PC-9 (cell line): ENCODE measurements around the gene SYCN. TPM values are rescaled to one million over a fixed set of nuclear protein-coding genes. Genes with fewer than 3 reads are reported as not detected.

Source experiments
- BruUV-seq: library from RNA; stranded (reverse); fragments of 400-500 nt; replicated peaks from 2 replicates; lab custom pipeline; 2021; lab: Mats Ljungman, UMichigan
- CTCF ChIA-PET: fragments of 300-600 bp; sonication (Branson Sonifier 250); formaldehyde crosslinking; loops from one replicate; lab custom pipeline; 2022; ENCODE audit warnings: antibody characterized with exemption; lab: Charles Lee
- POLR2A ChIA-PET: fragments of 300-600 bp; sonication (Branson Sonifier 250); formaldehyde crosslinking; loops from one replicate; lab custom pipeline; 2022; ENCODE audit warnings: antibody characterized with exemption; ENCODE audit not compliant: unreplicated experiment; lab: Charles Lee
- DNase-seq, 2 experiments: peaks; one replicate each; pipeline versions ENCODE4 v3.0.0 to v3.0.0-alpha.2; 2015 to 2022; ENCODE audit warnings: mixed read lengths in 1 of 2
- H2AFZ ChIP-seq: fragments of 200-600 bp; sonication (generic); 2 replicates; pipeline ENCODE4 v1.8.1; 2017; ENCODE audit warnings: antibody characterized with exemption
- H3F3A ChIP-seq: fragments of 200-600 bp; sonication (generic); 2 replicates; pipeline ENCODE4 v1.8.1; 2017; ENCODE audit warnings: antibody characterized with exemption, mild to moderate bottlenecking, low read depth; ENCODE audit not compliant: insufficient read depth
- H3K27ac ChIP-seq: fragments of 200-600 bp; sonication (generic); 2 replicates; pipeline ENCODE4 v1.6.1; 2016; ENCODE audit warnings: mixed run types
- H3K27me3 ChIP-seq: fragments of 200-600 bp; sonication (generic); 2 replicates; pipeline ENCODE4 v1.6.1; 2016; ENCODE audit warnings: low read depth, mixed run types; ENCODE audit not compliant: insufficient read depth
- H3K36me3 ChIP-seq: fragments of 200-600 bp; sonication (generic); 2 replicates; pipeline ENCODE4 v1.6.1; 2016; ENCODE audit warnings: low read depth, mixed run types
- H3K4me1 ChIP-seq: fragments of 200-600 bp; sonication (generic); replicated peaks from 2 replicates; pipeline ENCODE4 v1.6.1; 2016; ENCODE audit warnings: mixed run types; ENCODE audit not compliant: insufficient read depth
- H3K4me2 ChIP-seq: fragments of 200-600 bp; sonication (generic); 2 replicates; pipeline ENCODE4 v1.6.1; 2017; ENCODE audit warnings: mixed run types
- H3K4me3 ChIP-seq: fragments of 200-600 bp; sonication (generic); 2 replicates; pipeline ENCODE4 v1.6.1; 2016; ENCODE audit warnings: mixed run types
- H3K79me2 ChIP-seq: fragments of 200-600 bp; sonication (generic); 2 replicates; pipeline ENCODE4 v1.6.1; 2017; ENCODE audit warnings: low read depth, mixed run types
- H3K9me2 ChIP-seq: fragments of 200-600 bp; sonication (generic); 2 replicates; pipeline ENCODE4 v1.8.1; 2017; ENCODE audit warnings: mild to moderate bottlenecking; ENCODE audit not compliant: insufficient read depth
- H3K9me3 ChIP-seq: fragments of 200-600 bp; sonication (generic); 2 replicates; pipeline ENCODE4 v1.8.1; 2016; ENCODE audit warnings: low read depth; ENCODE audit not compliant: insufficient read depth
- H4K20me1 ChIP-seq: fragments of 200-600 bp; sonication (generic); 2 replicates; pipeline ENCODE4 v1.8.1; 2017; ENCODE audit not compliant: insufficient read depth
- EZH2 ChIP-seq: fragments of 200-600 bp; sonication (generic); IDR thresholded peaks from 2 replicates; pipeline ENCODE4 v1.8.0; 2017; ENCODE audit warnings: antibody characterized with exemption, low read depth
- intact Hi-C: fragments of 100-400 bp; cut with micrococcal nuclease; formaldehyde crosslinking; loops from one replicate; pipeline ENCODE4 v1.10.0; 2022; ENCODE audit not compliant: unreplicated experiment
- total RNA-seq: library from RNA; stranded (reverse); gene quantifications from 2 replicates; pipeline ENCODE4 v1.2.3, GENCODE V29; 2021
- TF ChIP-seq, protein P1 (sequence below): fragments of 200-600 bp; sonication (generic); conservative IDR thresholded peaks from 2 replicates; pipeline ENCODE4 v1.6.1; 2017; ENCODE audit warnings: mixed run types, antibody characterized with exemption, mild to moderate bottlenecking, moderate library complexity

SYCN gene
- total RNA-seq, 1 experiment from 2014 or later: not detected

GRCh38 chr19:39170386-39171231, 33.5 kb downstream of the SYCN start:
- Histone ChIP-seq H3K36me3 (no peaks in the 10 kb centered on the region), H3K4me2 (no peak overlapping the region), H3K4me3 (no peak overlapping the region), H3K27me3 (no peaks in the 10 kb centered on the region), H3K4me1 (peaks cover 28% of the 10 kb centered on the region), H3K9me3 (no peaks in the 10 kb centered on the region), H2AFZ (no peak overlapping the region), H3K79me2 (peaks cover 17% of the 10 kb centered on the region), H3K27ac (no peak overlapping the region), H3K9me2 (no peaks in the 10 kb centered on the region), H3F3A (peaks cover 19% of the 10 kb centered on the region), H4K20me1 (peaks cover 32% of the 10 kb centered on the region; the same call in 1 of the 2 replicates)
- no TSS peak for BruUV-seq
- no peak for DNase-seq
- ChIA-PET CTCF (no interaction called here), POLR2A (no interaction called here)
- no peak for TF ChIP-seq EZH2
- TF ChIP-seq, protein P1, sequence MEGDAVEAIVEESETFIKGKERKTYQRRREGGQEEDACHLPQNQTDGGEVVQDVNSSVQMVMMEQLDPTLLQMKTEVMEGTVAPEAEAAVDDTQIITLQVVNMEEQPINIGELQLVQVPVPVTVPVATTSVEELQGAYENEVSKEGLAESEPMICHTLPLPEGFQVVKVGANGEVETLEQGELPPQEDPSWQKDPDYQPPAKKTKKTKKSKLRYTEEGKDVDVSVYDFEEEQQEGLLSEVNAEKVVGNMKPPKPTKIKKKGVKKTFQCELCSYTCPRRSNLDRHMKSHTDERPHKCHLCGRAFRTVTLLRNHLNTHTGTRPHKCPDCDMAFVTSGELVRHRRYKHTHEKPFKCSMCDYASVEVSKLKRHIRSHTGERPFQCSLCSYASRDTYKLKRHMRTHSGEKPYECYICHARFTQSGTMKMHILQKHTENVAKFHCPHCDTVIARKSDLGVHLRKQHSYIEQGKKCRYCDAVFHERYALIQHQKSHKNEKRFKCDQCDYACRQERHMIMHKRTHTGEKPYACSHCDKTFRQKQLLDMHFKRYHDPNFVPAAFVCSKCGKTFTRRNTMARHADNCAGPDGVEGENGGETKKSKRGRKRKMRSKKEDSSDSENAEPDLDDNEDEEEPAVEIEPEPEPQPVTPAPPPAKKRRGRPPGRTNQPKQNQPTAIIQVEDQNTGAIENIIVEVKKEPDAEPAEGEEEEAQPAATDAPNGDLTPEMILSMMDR: no peak
- intact Hi-C loops: no loop called here

- no peak for TF ChIP-seq EZH2
- TF ChIP-seq, protein P1: no peak
These were observed 34.8 kb downstream of the SYCN start for GRCh38 chr19:39169143-39169810.

DNA sequence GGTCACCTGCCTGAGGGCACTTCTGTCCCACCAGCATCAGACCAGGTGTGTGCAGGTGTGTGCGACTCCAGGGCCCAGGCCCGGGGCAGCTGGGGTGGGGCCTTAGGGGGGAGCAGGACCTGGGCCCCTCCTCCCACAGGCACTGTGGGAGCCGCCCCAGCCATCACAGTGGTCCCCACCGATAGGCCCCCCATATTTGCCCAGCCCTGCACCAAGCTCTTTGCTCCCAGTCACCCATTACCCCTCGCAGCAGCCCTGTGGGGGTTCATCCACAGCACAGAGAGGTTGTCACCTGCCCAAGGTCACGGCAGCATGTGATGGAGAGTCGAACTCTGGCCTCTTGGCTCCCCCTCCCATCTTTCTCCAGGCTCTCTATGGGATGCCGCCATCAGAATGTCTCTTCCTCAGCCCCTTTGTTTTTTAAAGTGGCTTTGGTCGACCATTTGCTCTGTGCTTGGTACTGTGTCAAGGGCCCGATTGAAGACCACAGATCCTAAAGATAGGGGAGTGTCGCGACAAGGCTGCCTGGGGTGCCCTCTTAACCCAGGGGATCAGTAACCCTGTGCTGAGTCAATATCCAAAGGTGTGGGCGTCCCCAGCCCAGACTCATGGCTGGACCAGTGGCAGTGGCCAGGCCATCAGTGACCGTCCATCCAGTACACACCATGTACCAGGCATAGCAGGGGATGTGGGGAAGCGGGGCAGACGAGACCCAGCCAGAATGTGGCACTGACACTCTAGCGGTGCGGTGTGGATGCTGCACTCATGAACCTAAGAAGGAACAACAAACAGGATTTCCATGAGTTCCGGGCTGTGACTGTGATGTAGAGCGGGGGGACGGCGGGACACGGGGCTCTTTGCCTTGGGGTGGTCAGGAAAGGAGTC, 35.6 kb downstream of the SYCN start:
- no peaks in the 10 kb centered on the region for H3K27me3 ChIP-seq
- peaks cover 29% of the 10 kb centered on the region for H3K4me1 ChIP-seq
- no peak for DNase-seq
- peaks cover 37% of the 10 kb centered on the region; the same call in 1 of the 2 replicates for H4K20me1 ChIP-seq
- peaks cover 18% of the 10 kb centered on the region for H3K79me2 ChIP-seq
- no peak overlapping the region for H3K27ac ChIP-seq
- H3K4me3 ChIP-seq: no peak overlapping the region
- TF ChIP-seq EZH2: no peak
- TF ChIP-seq, protein P1: no peak
- no peaks in the 10 kb centered on the region for H3K36me3 ChIP-seq
- no peaks in the 10 kb centered on the region for H3K9me3 ChIP-seq
- ChIA-PET POLR2A (no interaction called here), CTCF (no interaction called here)
- BruUV-seq: no TSS peak
- intact Hi-C loops: no loop called here
- H3K4me2 ChIP-seq: peak overlapping the region; percentile 94
- no peak overlapping the region for H2AFZ ChIP-seq
- H3K9me2 ChIP-seq: no peaks in the 10 kb centered on the region
- peaks cover 21% of the 10 kb centered on the region for H3F3A ChIP-seq

More at GRCh38 chr19:39169143-39169810, 34.8 kb downstream of the SYCN start:
- Histone ChIP-seq H3K36me3 (no peaks in the 10 kb centered on the region), H3K4me1 (peaks cover 29% of the 10 kb centered on the region), H3K4me2 (no peak overlapping the region), H3K79me2 (peaks cover 18% of the 10 kb centered on the region), H3K27ac (no peak overlapping the region), H3K9me3 (no peaks in the 10 kb centered on the region), H4K20me1 (peaks cover 33% of the 10 kb centered on the region; the same call in 1 of the 2 replicates), H3K27me3 (no peaks in the 10 kb centered on the region), H2AFZ (no peak overlapping the region), H3K9me2 (no peaks in the 10 kb centered on the region), H3F3A (peaks cover 21% of the 10 kb centered on the region), H3K4me3 (no peak overlapping the region)
- CTCF ChIA-PET: no interaction called here
- intact Hi-C loops: no loop called here
- BruUV-seq: no TSS peak
- DNase-seq: no peak
- POLR2A ChIA-PET: no interaction called here
